M059J (cell line): ENCODE results near the gene PHF3. TPM values are rescaled to one million over a fixed set of nuclear protein-coding genes. Genes with fewer than 3 reads are reported as not detected.
"Not testable (repeated sequence)": the region's sequence is repeated elsewhere in the genome, so short reads cannot be mapped to it uniquely, and the experiment has no call there.

Source experiments
- DNase-seq: peaks from one replicate; pipeline ENCODE4 v3.0.0-alpha.2; 2012; ENCODE audit warnings: low read depth
- total RNA-seq: library from RNA; depleted of rRNA; stranded (reverse); fragments of >200 nt; shearing (Covaris generic); gene quantifications from 2 replicates; pipeline ENCODE4 v1.2.3, GENCODE V29; 2014

The PHF3 gene
- total RNA-seq, 1 experiment from 2014 or later: 41.9 TPM

DNA sequence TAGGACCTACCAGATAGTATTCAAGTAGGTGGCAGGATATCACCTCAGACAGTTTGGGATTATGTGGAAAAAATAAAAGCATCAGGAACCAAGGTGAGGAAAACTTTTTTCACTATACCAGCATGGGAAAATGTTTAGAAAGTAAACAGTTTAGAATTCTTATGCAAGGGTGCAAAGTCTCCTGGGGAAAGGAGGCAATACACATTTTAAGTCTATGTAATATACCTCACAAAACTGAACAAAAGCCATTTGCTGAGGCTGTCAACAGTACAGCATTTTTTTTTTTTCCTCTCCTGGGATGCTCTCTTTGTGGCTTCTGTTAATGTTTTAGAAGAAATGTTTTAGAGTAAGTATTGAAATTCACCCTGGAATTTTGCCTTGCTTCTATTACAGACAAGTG, 73.5 kb downstream of the PHF3 start:
- no peak for DNase-seq

DNA sequence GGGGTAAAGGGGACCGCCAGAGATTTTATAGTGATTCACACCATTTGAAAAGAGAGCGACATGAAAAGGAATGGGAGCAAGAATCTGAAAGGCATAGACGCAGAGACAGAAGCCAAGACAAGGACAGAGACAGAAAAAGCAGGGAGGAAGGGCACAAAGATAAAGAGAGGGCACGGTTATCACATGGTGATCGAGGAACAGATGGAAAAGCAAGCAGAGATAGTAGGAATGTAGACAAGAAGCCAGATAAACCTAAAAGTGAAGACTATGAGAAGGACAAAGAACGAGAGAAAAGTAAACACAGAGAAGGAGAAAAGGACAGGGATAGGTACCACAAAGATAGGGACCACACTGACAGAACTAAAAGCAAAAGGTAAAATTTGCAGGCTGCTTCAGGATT, 77.7 kb downstream of the PHF3 start:
- DNase-seq: no peak

DNA sequence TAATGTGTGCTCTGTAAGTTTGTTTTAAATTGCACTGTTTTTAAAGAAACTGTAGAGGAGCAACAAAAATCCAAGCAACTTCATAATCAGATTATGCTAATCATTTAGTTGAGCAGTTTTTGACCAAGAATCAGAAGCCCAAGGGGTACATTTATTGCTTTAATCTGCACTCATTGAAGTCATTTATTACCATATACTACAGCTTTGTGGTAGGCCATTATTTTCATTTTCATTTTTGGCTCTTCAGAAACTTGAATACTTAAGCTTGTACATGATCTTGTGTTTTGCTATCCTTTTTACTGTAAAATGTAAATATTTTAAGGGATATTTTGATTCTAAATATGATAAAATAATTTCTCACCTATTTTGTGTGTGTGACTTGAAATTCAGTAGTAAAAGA, 78.5 kb downstream of the PHF3 start:
- no peak for DNase-seq

DNA sequence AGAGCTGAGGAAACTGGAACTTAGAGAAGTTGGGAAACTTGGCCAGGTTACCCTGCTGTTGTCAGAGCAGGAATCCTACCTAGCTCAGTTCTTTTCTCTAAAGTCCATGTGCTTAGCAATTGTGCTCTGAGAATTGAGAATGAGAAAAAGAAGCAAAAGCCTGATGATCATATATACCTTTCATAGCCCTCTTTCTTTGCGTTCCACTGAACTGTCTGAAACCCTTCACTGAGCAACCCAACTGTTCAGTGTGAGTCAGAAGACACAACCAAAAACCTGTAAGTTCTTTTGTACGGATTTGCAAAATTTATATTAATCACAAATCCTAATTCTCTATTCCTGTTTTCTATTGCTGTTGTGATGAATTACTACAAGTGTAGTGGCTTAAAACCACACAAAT, 80.6 kb downstream of the PHF3 start:
- no peak for DNase-seq

DNA sequence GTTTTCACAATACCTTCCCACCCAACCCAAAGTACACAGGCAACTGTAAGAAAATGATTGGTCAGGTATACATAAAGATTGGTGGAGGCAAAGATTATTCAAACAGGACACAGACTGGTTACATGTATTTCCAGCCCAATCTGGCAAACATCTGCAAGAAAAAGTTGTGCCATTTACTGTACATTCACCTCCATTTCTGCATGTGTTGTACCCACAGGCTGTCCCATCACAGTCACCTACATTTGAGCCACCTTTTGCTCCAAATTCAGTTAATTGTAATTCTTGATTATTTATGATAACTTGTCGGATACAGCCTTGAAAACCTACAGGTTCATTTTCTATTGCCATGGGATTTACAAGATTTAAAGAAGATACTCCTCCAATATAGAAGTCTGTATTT, 85.6 kb downstream of the PHF3 start:
- DNase-seq: no peak

DNA sequence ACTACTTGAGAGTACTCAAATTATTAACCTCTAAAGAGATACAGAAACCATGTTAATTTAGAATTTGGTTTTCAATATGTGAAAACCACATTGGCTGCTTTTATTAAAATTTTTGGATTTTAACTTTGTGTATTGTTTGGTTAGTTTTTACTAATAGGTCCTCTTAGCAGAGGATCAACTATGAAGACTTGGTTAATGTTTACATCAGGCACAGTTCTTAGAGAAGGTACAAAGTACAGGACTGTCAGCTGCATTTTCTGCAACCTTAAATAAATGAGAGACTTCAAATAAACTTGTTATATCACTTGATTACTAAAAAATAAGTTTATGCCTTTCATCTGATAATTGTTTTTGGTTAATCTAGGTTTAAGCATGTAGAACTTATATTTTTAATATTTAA, 89.1 kb downstream of the PHF3 start:
- DNase-seq: no peak

DNA sequence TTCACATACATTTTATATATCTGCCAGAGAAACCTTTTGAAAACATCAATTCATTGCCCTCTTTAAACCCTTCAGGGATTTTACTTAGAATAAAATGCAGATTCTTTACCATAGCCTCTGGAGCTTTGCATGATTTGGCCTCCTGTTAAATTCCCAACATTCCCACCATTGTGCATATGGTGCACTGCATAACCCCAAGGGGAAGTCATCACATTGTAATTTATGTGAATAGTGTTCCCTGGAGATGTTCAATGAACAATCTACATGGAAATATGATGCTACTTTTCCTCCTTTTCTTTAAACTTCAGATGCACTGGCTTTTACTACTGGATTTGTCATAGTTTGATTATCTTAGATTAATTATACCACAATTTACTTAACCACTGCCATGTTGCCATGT, 94.7 kb downstream of the PHF3 start:
- DNase-seq: no peak

DNA sequence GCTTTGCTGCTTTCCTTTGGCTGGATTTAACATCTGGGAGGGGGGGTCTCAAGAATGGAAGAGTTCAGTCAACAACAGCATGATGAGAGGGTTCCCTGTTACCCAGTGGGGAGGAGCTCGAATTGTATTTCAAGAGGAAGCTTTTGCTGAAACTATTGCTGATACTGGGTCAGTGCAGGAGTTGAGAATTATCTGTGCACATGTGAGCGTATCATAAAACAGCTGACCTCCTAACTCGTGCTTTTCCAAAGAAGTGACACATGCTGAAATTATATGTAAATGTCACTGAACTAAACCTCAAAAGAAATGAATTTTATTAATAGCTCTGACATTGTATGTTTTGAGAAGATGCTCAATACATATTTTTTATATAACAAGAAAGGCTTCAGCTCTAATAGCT, 96.3 kb downstream of the PHF3 start:
- peak; percentile 30 for DNase-seq

DNA sequence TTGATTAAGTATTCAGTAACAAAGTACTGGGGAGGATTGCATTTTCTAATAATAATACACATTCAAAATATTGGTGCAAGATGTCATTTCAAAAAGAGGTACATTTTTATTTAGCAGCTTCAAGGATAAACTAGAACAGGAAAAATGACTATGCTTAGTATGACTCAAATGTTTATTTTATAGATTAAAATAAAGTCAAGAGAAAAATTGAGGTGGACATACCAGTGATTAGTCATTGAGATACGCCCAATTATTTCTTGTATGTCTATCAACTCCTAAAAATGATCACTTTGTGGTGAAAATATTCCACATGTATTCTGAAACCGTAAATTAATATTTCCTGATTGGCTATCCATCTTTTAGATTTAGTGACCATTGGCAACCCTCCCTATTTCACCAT, 96.7 kb downstream of the PHF3 start:
- peak; percentile 62 for DNase-seq

DNA sequence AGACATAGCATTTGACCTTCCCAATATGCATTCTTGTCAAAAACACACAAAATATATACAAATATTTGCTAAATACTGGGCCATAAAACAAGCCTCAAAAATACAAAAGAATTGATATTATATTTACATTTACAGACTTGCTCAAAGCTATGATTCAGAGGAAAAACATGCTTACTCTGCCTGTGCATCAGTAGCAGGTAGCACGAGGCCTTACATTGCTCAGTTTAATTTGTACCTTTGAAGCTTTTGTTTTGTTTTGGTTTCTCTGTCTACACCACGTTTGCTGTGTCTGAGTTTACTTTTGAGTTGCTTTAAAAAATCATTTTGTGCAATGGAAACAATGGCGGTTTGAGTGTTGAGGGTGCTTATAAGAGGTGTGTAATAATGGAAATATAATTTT, 99.3 kb downstream of the PHF3 start:
- DNase-seq: no peak

DNA sequence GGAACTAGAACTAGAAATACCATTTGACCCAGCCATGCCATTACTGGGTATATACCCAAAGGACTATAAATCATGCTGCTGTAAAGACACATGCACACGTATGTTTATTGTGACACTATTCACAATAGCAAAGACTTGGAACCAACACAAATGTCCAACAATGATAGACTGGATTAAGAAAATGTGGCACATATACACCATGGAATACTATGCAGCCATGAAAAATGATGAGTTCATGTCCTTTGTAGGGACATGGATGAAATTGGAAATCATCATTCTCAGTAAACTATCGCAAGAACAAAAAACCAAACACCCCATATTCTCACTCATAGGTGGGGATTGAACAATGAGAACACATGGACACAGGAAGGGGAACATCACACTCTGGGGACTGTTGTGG, 102.6 kb downstream of the PHF3 start:
- not testable (repeated sequence) for DNase-seq

DNA sequence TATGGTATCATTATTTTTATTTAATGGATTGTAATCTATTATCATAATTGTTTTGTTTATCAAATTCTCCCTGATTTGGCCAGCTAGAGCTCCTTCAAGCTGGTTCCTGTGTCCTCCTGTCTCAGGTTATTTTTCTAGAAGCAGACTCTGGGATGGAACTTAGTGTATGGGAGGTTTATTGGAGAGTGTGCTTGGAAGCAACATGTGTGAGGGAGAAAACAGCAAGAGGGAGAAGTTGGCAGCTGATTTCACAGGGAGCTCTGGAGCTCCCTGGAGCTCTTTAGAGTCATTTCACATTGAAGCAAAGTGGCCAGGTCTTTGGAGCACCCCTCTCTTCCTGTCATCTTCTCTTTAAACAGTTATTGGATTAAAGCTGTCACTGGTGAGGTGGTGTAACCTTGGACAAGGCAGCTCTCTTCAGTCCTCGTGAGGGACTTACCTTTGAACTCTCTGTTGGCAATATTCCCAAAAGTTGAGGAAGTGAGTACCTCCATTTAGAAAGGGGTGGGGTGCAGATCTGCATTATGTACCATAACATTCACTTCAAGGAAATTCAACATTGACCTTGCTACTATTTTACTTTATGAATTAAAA, 103.6 kb downstream of the PHF3 start:
- no peak for DNase-seq

DNA sequence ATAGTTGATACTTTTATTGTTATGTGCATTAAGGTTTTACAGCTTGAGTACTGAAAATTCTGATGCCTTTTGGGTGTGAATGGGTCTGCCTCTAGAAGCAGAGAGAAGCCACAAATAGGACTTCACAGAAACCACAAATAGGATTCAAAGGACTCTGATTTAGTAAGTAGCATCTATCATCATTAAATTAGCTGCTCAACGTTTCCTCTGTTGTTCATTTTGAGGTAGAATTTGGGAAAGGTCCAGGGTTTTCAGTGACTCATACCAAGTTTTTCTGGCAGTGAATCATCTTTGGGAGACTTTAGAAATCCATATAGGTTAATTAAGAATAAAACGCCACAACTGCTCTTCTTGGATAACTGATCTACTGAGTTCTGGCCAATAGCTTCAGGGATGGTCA, 105.1 kb downstream of the PHF3 start:
- DNase-seq: peak; percentile 95

DNA sequence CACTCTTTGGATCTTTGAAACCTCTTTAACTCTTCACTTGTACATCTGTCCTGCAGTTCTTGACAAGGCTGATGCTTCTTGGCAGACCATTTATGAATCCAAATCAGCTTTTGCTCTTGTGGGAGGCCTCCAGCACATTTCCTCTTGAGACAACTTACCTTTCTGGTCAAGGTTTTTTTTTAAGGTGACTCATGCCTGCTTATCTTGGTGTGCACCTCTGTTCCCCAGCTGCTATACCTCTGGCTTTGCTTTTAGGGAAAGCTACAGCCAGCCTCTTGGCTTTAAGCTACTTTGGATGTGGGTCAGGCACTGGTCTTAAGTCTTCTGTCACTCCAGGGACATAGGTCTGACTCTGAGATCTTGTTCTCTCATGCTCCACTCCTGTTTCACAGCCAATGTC, 106.5 kb downstream of the PHF3 start:
- DNase-seq: no peak

DNA sequence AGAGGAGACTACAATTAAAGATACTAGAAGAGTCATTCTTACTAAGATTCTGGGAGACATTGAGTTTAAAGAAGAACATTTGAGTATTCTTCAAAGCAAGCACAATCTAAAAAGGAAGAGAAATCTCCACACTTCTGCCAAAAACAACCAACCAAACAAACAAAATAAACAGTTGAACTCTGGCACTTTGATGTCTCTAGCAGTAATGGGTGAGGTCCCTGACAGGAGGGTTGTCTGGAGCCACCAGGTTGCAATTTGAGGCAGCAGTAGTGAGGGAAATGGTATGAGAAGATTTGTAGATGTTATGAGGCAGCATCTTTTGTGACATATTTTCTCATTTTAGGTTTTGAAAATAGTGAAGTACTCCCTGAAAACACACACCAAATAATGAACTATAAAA, 108.1 kb downstream of the PHF3 start:
- DNase-seq: no peak

DNA sequence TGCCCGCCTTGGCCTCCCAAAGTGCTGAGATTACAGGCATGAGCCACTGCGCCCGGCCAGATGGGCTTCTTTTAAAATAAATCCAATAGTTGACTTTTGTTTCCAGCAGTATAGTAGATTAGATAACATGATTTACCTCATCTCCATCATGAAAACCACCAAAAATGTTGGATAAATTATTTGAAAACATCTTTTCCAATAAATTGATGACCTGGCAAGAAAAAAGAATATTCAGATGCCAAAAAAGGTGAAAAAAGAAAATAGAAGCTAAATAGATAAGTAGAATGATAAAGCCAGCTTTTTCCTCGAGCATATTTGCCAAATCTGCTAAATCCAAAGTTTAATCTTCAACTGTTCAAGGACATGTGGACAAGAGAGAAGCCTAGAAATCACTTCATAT, 109.2 kb downstream of the PHF3 start:
- no peak for DNase-seq

DNA sequence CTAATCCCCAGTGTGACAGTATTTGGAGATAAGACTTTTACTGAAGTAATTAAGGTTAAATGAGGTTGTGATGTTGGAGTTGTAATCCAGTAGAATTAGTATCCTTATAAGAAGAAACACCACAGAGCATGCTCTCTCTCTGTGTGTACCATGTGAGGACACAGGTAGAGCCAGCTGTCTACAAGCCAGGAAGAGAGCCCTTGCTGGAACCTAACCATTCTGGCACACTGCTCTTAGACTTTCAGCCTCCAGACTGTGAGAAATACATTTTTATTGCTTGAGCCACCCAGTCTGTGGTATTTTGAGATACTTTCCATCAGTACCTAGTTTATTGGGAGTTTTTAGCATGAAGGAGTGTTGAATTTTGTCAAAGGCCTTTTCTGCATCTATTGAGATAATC, 110.2 kb downstream of the PHF3 start:
- no peak for DNase-seq

DNA sequence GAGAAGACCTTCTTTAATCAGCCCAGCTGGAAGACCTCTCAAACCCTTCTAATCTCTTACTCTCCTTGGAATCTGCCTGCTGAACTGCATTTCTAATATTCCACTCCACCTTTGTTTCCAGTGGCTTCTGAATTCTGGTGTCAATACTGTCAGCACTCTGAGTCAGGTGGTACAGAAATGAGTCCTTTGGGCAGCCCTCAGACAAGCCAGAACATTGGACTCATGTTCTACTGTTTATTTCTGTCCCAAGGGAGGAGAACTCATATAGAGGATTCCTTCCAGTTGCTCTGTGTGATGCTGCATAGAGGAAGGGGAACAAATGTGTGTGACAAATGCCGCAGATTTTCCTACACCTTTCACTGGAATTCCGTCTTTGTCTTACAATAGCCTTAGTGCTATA, 114.8 kb downstream of the PHF3 start:
- no peak for DNase-seq

DNA sequence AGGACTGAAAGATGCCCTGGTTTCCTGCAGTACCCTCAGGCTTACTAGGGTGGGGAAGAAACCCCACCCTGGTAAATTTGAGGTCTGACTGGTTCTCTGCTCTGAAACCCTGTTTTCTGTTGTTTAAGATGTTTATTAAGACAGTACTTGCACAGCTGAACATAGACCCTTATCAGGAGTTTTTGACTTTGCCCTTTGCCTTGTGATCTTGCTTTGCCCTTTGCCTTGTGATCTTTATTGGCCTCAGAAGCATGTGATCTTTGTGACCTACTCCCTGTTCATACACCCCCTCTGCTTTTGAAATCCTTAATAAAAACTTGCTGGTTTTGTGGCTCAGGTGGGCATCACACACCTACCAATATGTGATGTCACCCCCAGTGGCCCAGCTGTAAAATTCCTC, 121.7 kb downstream of the PHF3 start:
- DNase-seq: not testable (repeated sequence)

DNA sequence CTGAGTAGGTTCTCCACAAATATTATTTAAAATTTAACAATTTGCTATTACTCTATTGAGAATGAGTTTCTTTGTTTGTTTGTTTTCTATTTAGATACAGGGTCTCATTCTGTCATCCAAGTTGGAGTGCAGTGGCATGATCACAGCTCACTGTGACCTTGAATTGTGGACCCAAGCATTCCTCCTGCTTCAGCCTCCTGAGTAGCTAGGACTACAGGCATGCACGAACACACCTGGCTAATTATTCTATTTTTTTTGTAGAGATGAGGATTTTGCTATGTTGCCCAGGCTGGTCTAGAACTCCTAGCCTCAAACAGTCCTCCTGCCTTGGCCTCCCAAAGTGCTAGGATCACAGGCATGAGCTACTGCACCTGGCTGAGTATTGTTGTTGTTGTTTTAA, 122.2 kb downstream of the PHF3 start:
- DNase-seq: no peak

DNA sequence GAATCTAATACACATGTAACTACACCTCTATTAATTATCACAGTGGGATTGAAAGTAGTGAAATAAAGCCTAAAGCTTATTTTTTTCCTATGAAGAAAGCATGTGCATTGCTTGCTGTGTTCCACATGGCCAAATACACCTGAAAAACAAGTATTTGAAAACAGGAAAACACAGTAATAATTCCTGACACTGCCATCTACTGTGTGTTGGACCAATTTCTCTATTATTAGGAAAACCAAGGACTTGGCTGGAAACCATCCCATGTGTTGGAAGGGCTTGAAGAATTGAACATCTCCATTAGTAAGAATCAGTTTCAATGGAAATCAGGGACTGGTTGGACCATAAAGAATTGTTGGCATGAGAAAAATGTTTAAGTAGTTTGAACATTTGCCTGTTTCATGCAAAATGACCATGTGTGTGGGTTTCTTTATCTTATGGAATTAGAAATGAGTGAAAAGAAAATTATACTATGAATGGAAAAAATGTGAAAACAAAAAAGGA, 124.1 kb downstream of the PHF3 start:
- no peak for DNase-seq

DNA sequence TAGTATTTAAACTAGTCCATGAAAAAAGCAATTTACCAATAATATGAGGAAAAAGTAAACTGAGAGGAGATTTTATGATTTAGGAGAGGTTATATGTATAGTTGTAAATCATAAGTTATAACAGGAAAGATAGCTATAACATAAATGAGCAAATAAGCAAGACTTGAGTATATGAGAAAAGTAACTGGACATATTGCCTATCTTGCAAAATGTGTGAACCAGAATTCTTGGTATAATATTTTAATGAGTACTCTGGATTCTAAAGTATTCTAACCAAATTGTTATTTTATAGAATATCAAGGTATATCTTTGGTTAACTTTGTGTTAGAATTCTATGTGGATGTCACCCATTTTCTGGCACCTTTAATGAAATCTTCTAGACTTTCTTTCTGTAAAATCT, 124.6 kb downstream of the PHF3 start:
- no peak for DNase-seq

DNA sequence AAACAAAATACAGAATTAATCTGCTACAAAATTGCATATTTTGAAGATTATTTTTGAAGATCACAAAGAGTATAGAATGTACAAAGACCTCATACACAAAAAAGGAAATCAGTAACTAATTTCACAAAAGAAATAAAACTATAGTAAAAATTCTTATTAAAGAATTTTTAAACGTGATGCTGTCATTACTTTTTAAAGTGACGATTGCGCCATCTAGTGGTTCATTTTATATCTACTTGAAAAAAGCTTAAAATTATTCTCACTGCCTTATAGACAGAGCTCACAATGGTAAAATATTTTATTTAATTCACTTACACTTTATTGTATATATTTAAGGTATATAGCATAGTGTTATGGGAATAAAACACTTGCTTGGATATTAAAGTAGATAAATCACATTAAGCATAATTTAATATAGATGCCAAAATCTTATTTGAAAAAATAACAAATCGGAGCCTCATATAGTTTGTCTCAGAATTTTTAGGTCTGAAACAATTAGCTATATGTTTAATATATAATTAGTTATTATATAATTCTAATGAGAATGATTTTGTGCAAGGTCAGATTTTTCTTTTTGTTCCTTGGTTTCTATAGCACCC, 128.8 kb downstream of the PHF3 start:
- DNase-seq: peak; percentile 55
